PC-3 (cell line): Measurements from ENCODE around the gene YWHAG. TPM values are rescaled to one million over a fixed set of nuclear protein-coding genes. Genes with fewer than 3 reads are reported as not detected.
"Not testable (repeated sequence)": the region's sequence is repeated elsewhere in the genome, so short reads cannot be mapped to it uniquely, and the experiment has no call there.

ENCODE experiments used
- ATAC-seq: fragments of 200-7000 bp; cut with Tn5 transposase; 2 replicates; pipeline ENCODE4 v1.9.1; 2020; ENCODE audit warnings: mild to moderate bottlenecking, moderate library complexity
- BruUV-seq: library from RNA; stranded (reverse); fragments of 400-500 nt; replicated peaks from 2 replicates; lab custom pipeline; 2021; lab: Mats Ljungman, UMichigan
- CTCF ChIA-PET: fragments of 300-600 bp; sonication (Branson Sonifier 250); formaldehyde crosslinking; loops from one replicate; lab custom pipeline; 2022; ENCODE audit warnings: antibody characterized with exemption; lab: Charles Lee
- POLR2A ChIA-PET: fragments of 300-600 bp; sonication (Branson Sonifier 250); formaldehyde crosslinking; loops from one replicate; lab custom pipeline; 2022; ENCODE audit warnings: antibody characterized with exemption; ENCODE audit not compliant: unreplicated experiment; lab: Charles Lee
- DNase-seq: peaks from one replicate; pipeline ENCODE4 v3.0.0-alpha.2; 2015
- H2AFZ ChIP-seq: fragments of 300-600 bp; sonication (generic); 2 replicates; pipeline ENCODE4 v1.6.0; 2016; ENCODE audit warnings: antibody characterized with exemption, low read length
- H3F3A ChIP-seq: fragments of 300-600 bp; sonication (generic); one replicate; pipeline ENCODE4 v1.6.0; 2017; ENCODE audit warnings: antibody characterized with exemption, low read length, control low read depth, mild to moderate bottlenecking; ENCODE audit not compliant: unreplicated experiment
- H3K27ac ChIP-seq: fragments of 300-600 bp; sonication (generic); 2 replicates; pipeline ENCODE4 v1.5.1; 2016; ENCODE audit warnings: mild to moderate bottlenecking, low read length
- H3K27me3 ChIP-seq: fragments of 300-600 bp; sonication (generic); 2 replicates; pipeline ENCODE4 v1.6.1; 2016; ENCODE audit warnings: low read length, mixed read lengths
- H3K36me3 ChIP-seq: fragments of 300-600 bp; sonication (generic); 2 replicates; pipeline ENCODE4 v1.6.1; 2016; ENCODE audit warnings: low read depth, mixed run types, low read length, mixed read lengths
- H3K4me1 ChIP-seq: fragments of 300-600 bp; sonication (generic); 2 replicates; pipeline ENCODE4 v1.5.1; 2016; ENCODE audit warnings: low read length; ENCODE audit not compliant: insufficient read depth
- H3K4me2 ChIP-seq: fragments of 300-600 bp; sonication (generic); 2 replicates; pipeline ENCODE4 v1.6.0; 2016; ENCODE audit warnings: low read length
- H3K4me3 ChIP-seq: fragments of 300-600 bp; sonication (generic); 2 replicates; pipeline ENCODE4 v1.5.1; 2016; ENCODE audit warnings: mild to moderate bottlenecking, low read length, mixed read lengths
- H3K79me2 ChIP-seq: fragments of 300-600 bp; sonication (generic); 2 replicates; pipeline ENCODE4 v1.6.1; 2017; ENCODE audit warnings: low read length, mixed read lengths
- H3K9ac ChIP-seq: fragments of 300-600 bp; sonication (generic); 2 replicates; pipeline ENCODE4 v1.6.0; 2016; ENCODE audit warnings: mild to moderate bottlenecking, low read length
- H3K9me2 ChIP-seq: fragments of 300-600 bp; sonication (generic); replicated peaks from 2 replicates; pipeline ENCODE4 v1.6.1; 2016; ENCODE audit warnings: mixed run types, low read length, mixed read lengths
- H3K9me3 ChIP-seq: fragments of 300-600 bp; sonication (generic); 2 replicates; pipeline ENCODE4 v1.6.1; 2016; ENCODE audit warnings: low read length, mixed read lengths
- H4K20me1 ChIP-seq: fragments of 300-600 bp; sonication (generic); 2 replicates; pipeline ENCODE4 v1.6.1; 2016; ENCODE audit warnings: low read length, mixed read lengths
- CTCF ChIP-seq: fragments of 300-600 bp; sonication (generic); conservative IDR thresholded peaks from 2 replicates; pipeline ENCODE4 v1.5.1; 2017; ENCODE audit warnings: antibody characterized with exemption, low read depth, mild to moderate bottlenecking, low read length
- EZH2 ChIP-seq: fragments of 300-600 bp; sonication (generic); IDR thresholded peaks from one replicate; pipeline ENCODE4 v1.6.1; 2017; ENCODE audit warnings: antibody characterized with exemption, mild to moderate bottlenecking, low read length; ENCODE audit not compliant: unreplicated experiment
- EZH2phosphoT487 ChIP-seq: fragments of 300-600 bp; sonication (generic); IDR thresholded peaks from 2 replicates; pipeline ENCODE4 v1.6.1; 2018; ENCODE audit warnings: mild to moderate bottlenecking, antibody characterized with exemption, low read length, borderline replicate concordance
- intact Hi-C: fragments of 100-400 bp; cut with micrococcal nuclease; formaldehyde crosslinking; loops from 2 replicates; pipeline ENCODE4 v1.9.0; 2023
- total RNA-seq: library from RNA; depleted of rRNA; stranded (reverse); fragments of >200 nt; gene quantifications from 2 replicates; pipeline ENCODE4 v1.2.3, GENCODE V29; 2014

YWHAG gene
- total RNA-seq, 1 experiment from 2014 or later = 42.2 TPM

- Histone ChIP-seq H3K36me3 (no peaks in the 10 kb centered on the region), H3K4me3 (peak overlapping the region; percentile 62; the same call in 1 of the 2 replicates), H3K4me1 (peaks cover 36% of the 10 kb centered on the region), H3K9me3 (no peaks in the 10 kb centered on the region), H3K27ac (peak overlapping the region; percentile 89), H3K4me2 (peak overlapping the region; percentile 88), H3K9me2 (no peaks in the 10 kb centered on the region), H2AFZ (peak overlapping the region; percentile 91), H3K9ac (peak overlapping the region; percentile 72), H3F3A (no peaks in the 10 kb centered on the region), H3K27me3 (no peaks in the 10 kb centered on the region), H3K79me2 (no peaks in the 10 kb centered on the region), H4K20me1 (no peaks in the 10 kb centered on the region)
- TF ChIP-seq EZH2 (no peak), EZH2phosphoT487 (no peak), CTCF (no peak)
- ChIA-PET POLR2A (interaction anchor here (0.7 kb wide), 1 partner anchor 11 kb away, joined by 6 read pairs; no protein-coding TSS in a partner anchor), CTCF (interaction anchor here (0.6 to 2.0 kb wide), 4 partner anchors 11 to 112 kb away, joined by 4 to 32 read pairs (median 12); partner anchors contain the start of gene HSPB1)
- intact Hi-C loops = no loop called here
- BruUV-seq = TSS peak; percentile 88
- ATAC-seq (peak; percentile 14), DNase-seq (no peak)
Observed at GRCh38 chr7:76292213-76292573, 66.6 kb downstream of the YWHAG start.

- no peak for TF ChIP-seq EZH2
- peak; percentile 90 for TF ChIP-seq CTCF
- no peak for TF ChIP-seq EZH2phosphoT487
- Histone ChIP-seq H3K27ac (peak overlapping the region; percentile 89), H3K36me3 (no peaks in the 10 kb centered on the region), H3K9ac (peak overlapping the region; percentile 72), H3K4me1 (peaks cover 34% of the 10 kb centered on the region), H3F3A (no peaks in the 10 kb centered on the region), H2AFZ (peak overlapping the region; percentile 91), H3K79me2 (no peaks in the 10 kb centered on the region), H3K27me3 (no peaks in the 10 kb centered on the region), H3K4me3 (peak overlapping the region; percentile 62; the same call in 1 of the 2 replicates), H3K9me3 (no peaks in the 10 kb centered on the region), H4K20me1 (no peaks in the 10 kb centered on the region), H3K9me2 (no peaks in the 10 kb centered on the region), H3K4me2 (peak overlapping the region; percentile 88)
- peak; percentile 99 for DNase-seq
- ChIA-PET CTCF (interaction anchor here (0.5 to 2.0 kb wide), 6 partner anchors 9 to 563 kb away, joined by 3 to 32 read pairs (median 6); partner anchors contain the start of gene HSPB1), POLR2A (interaction anchor here (0.6 to 0.7 kb wide), 2 partner anchors 12 to 125 kb away, joined by 4 to 6 read pairs; no protein-coding TSS in a partner anchor)
- intact Hi-C loops = loop anchor here (1.0 kb wide), 4 partner anchors 23 to 113 kb away; no protein-coding TSS in a partner anchor
- no TSS peak for BruUV-seq
- peak; percentile 78 for ATAC-seq
Observed at GRCh38 chr7:76291351-76292212, 67.2 kb downstream of the YWHAG start.

- POLR2A ChIA-PET = interaction anchor here (0.6 to 1.0 kb wide), 2 partner anchors 14 to 124 kb away, joined by 4 read pairs; no protein-coding TSS in a partner anchor
- H3K27me3 ChIP-seq = not testable (repeated sequence)
- H2AFZ ChIP-seq = peak overlapping the region; percentile 39
Observed at GRCh38 chr7:76290847-76291350, 67.9 kb downstream of the YWHAG start.

More at GRCh38 chr7:76290847-76291350, 67.9 kb downstream of the YWHAG start:
- DNase-seq, H4K20me1 ChIP-seq, BruUV-seq, H3K36me3 ChIP-seq, H3K79me2 ChIP-seq, ATAC-seq, H3K9me3 ChIP-seq, H3F3A ChIP-seq, H3K9me2 ChIP-seq: not testable (repeated sequence)
- Histone ChIP-seq H3K9ac (peak overlapping the region; percentile 33), H3K4me2 (peak overlapping the region; percentile 49), H3K4me3 (peak overlapping the region; percentile 17; the same call in 1 of the 2 replicates), H3K4me1 (peaks cover 34% of the 10 kb centered on the region), H3K27ac (peak overlapping the region; percentile 80)
- intact Hi-C loops = loop anchor here (1.0 kb wide), 4 partner anchors 23 to 113 kb away; no protein-coding TSS in a partner anchor
- CTCF ChIA-PET = interaction anchor here (0.5 to 2.0 kb wide), 6 partner anchors 8 to 562 kb away, joined by 3 to 32 read pairs (median 6); partner anchors contain the start of gene HSPB1
